DMS153 (cell line): Measurements from ENCODE around the gene AMPD3.

Source experiments
- DNase-seq: peaks from one replicate; lab custom pipeline; 2025; lab: John Stamatoyannopoulos, UW

AMPD3 gene

DNA sequence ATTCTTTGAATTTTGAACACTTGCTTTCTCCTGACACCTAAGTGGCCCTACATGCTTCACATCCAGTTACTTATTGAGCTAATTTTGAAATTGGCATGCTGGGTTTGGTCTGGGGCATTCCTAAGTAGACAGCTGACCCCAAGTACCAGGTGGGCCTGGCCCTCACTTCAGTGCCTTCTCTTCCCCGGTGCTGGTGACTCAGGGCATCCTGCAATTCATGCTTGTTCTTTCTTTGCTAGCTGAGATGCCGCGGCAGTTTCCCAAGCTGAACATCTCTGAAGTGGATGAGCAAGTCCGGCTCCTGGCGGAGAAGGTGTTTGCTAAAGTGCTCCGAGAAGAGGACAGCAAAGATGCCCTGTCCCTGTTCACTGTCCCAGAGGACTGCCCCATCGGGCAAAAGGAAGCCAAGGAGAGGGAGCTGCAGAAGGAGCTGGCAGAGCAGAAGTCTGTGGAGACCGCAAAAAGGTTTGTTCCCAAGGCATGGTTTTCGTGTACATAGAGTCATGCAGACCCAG lies 6.3 kb downstream of the AMPD3 start:
- no peak for DNase-seq

DNA sequence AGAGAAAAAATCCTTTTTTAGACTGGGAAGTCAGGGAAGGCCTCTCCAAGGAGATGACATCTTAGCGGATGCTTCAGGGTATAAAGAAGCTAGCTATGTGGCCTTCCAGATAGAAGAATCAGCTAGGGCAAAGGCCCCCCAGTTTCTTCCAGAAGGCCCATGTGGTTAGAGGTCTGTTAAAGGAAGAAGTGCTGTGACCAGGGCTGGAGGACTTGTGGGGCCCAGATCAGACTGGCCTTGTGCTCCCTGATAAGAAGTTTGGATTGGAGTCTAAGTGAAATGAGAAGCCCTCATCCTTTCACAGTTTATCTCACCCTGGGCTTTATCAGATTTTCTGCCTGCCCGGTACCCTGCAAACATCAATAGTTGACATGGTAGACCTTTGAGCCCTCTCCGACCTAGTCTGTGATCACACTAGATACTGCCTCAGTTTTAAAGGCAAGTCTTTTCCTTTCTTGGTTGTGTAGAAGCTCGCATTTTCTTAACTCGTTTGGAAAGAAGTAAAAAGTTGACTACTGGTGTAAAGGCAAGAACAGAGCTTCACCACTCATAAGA lies 7.8 kb downstream of the AMPD3 start:
- DNase-seq = no peak

DNA sequence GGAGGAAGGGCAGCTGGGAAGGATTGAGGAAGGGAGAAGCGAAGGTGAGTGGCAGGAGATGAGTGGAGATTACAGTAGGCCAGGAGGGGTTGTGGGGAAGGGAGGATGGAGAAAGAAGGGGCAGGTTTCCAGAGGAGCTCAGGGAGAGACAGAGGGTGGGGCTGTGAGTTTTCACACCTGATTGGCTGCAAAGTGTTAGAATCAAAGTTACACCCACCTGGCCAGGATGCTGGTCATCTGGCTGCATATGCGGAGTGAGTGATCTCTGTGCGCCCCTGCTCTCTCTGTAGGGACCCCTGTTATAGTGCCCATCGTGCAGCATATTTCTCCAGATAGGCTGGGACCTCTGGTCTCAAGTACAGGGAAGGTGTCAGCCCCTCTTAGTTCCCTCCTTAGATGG lies 18.3 kb downstream of the AMPD3 start:
- no peak for DNase-seq

DNA sequence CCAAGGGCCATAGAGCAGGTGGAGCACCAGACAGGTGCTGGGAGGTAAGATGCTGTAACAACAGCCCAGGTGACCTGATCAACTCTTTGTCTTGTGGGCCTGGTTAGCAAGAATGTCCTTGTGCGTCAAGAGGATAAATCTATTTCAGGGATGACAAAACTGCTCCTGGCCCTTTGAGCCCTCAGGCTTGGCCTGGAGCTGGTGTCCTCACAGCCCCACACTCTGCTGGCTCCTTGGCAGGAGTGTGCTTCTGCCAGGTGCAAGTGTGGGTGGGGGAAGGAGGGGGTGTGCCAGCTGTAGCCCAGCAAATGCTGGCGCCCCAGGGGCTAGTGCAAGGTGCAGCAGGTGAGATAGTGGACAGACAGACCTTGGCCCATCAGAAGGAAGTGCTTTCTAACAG lies 19.5 kb downstream of the AMPD3 start:
- no peak for DNase-seq

DNA sequence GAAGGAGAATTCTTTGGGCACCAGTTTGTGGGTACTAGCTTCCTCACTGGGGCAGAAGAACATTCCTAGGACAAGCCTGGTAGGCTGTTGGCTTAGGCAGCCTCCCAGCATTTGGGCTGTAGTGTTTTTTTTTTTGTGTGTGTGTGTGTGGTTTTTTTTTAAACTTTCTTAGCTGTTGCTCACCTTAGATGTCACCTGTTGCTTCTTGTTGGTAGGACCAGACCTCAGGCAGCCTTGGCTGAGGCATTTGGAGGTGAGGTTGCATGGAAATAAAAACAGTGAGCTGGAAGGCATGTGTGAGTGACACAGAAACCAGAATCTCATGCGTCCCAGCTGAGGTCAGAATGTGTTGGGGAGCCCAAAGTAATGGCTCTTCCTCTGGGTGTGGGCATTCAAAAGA lies 21.3 kb downstream of the AMPD3 start:
- DNase-seq = no peak

DNA sequence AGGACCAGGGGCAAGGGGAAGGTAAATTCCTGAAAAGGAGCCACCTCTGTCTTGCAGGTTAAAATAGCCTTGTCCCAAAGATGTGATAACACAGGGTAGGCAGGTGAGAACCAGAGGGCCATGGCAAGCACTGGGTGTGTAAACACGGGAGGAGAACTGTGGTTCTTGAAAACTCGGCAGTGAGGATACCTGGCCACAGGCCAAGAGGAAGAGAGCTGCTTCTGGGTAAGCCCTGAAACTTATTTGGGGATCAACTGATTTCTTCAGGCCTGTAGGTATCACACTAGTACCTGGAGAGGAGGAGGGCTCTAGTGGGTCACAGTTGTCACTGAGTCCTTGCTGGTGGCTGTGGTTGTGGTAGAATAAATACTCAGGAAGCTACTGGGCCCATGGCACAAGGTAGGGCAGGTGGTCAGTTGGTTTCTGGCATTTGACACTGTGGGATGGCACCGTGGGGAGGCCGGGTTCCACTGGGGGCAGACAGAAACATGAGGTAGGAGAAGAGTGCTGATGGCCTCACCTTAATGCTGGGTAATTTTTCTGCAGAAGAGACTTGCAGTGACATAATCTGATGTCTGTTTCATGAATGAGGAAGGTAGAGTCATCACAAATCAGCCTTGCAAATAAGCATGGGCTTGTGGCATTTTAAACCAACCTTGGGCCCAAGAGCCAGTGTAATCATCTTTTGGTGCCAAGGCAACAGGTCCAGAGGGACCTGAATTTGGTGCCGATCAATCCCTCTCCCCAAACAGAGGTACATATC lies 22.0 kb downstream of the AMPD3 start:
- no peak for DNase-seq

DNA sequence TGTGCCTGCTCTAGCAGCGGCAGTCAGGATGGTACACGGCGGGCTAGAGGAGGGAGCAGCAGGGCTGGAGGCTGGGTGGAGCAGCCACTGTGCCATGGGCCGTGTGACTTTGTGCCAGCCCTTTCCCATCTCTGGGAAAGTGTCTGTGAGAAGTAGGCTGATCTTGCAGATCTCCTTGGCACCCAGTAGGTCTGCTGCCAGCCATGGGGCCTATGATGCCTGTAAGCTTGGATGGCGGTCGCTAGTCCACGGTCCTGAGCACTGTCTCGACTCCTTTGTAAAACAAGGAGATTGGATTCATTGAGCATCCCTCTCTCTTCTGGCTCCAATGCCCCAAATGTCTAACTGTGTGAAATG lies 22.6 kb downstream of the AMPD3 start:
- DNase-seq = no peak

DNA sequence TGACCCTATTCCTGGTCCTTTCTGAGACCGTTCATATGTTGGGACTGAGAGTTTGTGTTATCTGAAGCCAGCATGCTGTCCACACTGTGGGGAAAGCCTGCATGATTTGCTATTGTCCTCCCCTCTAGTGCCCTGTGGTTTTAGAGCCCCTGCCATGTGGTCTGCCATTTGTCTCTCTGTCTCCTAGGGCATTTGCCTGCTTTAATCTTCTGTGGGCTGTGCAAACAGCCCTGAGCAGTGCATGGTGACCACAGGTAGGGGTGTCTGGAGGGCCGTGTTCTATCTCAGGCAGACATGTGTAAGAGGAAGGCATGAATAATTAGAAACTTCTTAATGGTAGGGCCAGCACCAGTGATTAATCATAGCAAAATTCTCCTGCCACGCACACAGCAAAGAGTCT lies 23.0 kb downstream of the AMPD3 start:
- no peak for DNase-seq

DNA sequence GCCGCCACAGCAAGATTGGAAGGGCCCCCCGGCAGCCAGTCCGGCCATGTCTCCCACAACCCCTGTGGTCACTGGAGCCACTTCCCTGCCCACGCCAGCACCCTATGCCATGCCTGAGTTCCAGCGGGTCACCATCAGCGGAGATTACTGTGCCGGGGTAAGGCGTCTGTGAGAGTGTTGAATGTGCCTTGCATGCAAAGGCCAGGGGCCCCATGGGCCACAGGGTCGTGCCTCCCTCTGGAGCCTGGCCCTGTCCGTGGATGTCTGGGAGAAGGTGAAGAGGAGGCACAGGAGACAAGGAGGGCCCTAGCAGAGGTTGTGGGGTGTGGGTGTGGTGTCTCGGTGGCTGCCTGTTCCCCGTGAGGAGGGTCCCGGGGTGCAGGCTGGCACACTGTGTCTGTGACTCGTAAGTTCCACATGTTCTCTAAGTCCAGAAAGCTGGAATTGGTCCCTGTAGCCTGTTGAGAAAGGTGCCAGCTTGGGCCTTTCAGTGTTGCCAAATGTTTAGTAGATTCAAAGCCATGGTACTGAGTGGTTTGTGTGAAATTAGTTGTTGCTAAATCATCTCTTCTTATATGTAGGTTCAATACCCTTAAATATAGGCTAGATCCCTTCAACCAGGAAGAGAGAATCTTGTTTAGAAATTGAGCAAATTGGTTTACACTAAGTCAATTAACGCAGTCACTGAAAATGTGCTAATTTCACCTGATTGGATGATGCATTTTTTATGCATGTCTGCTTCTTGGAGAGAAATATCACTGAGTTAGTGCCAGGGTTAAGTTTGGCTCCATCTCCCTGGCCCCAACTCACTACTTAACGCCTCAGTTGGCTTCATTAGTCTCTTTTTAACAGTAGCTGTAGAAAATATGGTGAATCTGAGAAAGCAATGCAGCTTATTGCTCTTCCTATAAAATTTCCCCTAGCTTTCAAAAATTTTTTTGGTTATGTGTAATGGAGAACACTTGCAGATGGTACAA lies 23.8 kb downstream of the AMPD3 start:
- no peak for DNase-seq

DNA sequence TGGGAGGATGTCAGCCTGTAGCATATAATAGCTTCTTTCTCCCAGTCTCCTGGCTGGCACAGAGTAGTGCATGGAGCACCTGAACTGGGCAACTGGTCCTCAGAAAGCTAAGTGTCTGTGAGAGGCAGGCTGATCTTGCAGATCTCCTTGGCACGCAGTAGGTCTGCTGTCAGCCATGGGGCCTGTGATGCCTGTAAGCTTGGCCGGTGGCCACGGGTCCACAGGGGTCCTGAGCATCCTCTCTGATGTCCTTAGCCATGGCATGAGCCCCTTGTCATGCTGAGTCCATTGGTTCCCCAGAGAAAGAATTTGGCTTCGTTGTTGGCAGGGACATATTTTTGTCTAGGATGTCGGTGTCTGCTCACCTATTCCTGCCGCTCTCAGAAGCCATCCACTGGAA lies 25.0 kb downstream of the AMPD3 start:
- no peak for DNase-seq

DNA sequence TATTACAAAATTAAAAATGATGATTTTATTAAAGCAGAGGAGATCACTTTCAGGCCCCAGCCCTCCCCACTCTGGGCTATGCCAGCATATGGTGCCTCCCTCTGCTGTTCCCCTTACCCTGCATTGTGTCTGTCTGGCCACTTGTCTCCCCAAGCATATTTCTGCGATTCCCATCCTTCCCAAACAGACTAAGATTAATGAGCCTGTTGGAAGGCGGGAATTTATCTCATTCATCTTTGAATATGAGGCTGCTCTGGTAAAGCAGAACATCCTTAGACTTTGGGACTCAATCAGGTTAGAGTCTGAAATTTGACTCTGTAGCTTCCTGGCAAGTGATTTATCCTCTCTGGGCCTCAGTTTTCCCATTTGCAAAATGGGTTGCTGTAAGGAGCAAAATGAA lies 25.7 kb downstream of the AMPD3 start:
- no peak for DNase-seq

DNA sequence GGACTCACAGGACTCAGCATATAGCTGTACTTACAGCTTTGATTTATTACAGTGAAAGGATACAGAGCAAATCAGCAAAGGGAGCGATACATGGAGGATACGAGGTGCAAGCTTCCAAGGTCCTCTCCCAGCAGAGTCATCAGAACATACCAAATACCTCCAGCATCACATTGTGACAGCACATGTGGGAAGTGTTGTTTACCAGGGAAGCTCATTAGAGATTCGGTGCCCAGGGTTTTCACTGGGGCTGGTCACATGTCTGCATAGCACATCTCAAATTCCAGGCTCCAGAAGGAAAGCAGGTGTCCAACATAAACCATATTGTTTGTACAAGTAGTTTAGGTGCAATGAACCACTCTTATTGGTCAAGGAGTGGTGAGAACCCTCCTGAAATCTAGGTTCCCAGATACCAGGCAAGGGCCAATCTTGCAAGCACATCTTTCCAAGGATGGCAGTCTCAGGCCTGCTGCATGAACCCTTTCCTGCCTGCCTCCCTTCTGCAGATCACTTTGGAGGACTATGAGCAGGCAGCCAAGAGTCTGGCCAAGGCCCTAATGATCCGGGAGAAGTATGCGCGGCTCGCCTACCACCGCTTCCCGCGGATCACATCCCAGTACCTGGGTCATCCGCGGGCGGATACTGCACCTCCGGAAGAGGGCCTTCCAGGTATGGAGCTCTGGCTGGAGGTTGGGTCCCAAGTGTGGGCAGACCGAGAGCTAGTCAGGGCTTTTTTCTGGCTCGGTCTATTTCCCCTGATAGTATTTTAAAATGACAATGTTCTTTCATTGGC lies 26.7 kb downstream of the AMPD3 start:
- DNase-seq = no peak

DNA sequence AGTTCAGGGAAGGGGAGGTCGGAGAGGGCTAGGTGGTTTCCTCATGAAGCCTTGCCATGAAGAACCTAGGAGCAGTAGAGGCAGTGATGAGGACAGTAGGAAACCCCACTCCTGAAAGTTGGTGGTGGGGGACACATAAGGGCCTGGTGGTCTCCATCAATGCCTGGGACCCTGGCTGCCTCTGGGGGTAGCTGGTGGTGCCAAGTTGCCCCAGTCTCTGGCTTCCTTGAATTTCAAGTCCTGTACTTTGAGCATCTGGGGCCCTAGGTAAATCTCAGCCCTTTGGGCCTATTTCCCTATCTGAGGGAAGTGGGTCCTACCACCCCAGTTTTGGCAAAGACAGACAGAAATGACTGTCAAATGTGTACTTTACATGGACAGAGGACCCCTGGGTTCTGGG lies 28.1 kb downstream of the AMPD3 start:
- DNase-seq = no peak

DNA sequence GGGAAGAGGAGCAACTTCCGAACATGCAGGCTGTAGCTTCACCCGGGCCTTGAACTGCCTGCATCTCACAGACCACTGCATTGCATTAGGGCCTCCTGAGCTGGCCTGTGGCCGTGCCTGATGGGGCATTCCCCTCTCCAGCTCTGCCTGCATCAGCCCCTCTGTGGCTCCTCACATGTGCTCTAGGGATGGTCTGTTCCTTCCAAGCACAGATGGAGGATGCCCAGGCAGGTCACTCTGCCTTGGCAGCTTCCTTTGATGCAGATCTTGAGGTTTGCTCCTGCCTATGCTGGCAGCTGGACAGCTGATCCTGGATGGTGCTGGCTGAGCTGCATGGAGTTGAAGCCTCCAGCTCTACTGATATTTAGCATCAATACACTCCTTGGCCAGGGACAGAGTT lies 28.5 kb downstream of the AMPD3 start:
- no peak for DNase-seq

DNA sequence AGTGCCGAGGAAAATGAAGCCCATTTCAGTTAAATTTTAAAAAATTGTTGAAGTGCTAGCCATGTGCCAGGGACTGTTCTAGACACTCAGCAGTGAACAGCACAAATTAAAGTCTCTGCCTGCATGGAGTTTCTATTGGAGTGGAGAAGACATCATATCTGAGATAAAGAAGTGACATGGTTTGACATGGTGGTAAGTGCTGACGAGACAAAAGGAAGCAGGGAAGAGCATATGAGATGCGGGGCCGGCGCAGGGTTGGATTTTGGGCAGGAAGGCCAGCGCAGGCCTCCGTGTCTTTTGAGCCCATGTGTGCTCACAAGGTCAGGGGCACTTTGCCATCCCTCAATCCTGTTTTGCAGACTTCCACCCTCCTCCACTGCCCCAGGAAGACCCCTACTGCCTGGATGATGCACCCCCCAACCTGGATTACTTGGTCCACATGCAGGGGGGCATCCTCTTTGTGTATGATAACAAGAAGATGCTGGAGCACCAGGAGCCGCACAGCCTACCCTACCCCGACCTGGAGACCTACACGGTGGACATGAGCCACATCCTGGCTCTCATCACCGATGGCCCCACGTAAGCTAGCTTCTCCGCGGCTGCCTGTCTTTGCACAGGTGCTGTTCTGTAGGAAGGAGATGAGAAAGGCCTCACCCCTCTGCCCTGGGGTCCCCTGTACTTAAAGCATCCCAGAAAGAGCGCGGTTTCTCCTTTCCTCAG lies 29.6 kb downstream of the AMPD3 start:
- DNase-seq = no peak

DNA sequence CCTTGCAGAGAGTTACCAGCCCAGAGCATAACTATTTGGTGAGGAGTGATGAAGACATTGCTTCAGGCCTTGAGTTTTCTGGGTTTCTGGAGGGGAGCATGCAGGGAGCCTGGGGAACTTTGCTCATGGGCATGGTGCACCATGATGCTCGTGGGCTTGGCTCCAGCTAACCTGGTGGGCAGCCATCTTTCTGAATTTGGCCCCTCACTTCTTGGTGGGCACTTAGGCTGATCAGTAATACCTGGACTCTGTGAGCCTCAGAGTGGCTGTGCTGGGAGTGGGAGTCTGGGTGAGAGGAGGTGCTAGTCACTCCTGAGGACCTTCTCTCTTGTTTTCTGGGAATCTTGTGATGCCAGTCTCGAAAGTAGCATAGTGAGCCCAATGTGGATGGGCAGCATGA lies 30.6 kb downstream of the AMPD3 start:
- no peak for DNase-seq

DNA sequence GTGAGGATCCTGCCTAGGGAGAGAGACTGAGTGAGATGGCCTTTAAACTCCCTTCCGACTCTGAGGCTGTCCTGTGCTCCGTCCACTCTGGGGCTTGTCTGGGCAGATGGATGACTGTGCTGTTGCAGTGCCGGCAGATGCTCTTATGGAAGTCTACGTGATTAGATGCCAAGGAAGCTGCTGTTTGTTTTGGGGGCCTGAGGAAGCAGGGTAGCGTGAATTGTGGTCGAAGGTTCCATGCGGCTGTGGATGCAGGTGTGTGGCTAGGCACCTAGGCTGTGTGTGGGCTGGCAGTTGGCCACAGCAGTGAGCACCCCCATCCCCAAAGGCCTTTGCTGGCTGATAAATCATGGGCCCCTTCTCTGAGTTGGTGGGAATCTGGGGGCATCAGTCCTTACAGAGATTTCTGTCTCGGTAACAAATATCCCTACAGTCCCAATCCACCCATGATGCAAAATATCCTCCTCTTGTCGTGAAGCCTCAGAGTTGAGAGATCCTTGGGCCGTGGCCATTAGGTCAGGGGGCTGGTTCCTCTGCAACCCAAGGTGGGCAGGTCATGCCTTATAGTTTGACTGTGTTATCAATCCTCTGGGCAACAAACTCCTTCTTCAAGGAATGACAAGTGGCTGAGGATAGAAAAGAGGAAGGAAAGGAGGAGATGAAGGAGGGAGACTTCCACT lies 31.2 kb downstream of the AMPD3 start:
- no peak for DNase-seq

DNA sequence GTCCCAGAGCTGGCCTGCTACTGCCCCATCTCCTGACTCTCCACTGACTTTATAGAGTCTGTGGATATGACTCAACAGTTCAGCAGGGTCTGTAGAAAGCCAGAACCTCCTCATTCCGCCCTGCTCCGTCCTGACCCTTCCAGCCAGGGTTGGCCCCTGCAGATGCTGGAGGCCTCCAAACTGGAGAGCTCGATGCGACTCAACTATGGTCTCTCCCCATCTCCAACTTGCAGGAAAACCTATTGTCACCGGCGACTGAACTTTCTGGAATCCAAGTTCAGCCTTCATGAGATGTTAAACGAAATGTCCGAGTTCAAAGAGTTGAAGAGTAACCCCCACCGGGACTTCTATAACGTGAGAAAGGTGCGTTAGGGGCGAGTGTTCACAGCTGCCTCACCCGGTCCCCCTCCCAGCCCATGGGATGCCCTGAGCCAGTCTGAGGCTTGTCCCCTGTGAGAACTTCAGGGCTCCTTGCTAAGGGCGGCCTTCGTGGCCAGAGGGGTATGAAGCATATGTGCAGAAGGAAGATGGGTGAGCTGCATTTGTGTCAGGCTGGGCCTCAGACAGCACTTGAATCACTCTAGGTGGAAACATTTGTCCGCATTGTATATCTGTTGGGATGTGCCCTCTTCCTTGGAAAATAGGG lies 32.1 kb downstream of the AMPD3 start:
- no peak for DNase-seq

DNA sequence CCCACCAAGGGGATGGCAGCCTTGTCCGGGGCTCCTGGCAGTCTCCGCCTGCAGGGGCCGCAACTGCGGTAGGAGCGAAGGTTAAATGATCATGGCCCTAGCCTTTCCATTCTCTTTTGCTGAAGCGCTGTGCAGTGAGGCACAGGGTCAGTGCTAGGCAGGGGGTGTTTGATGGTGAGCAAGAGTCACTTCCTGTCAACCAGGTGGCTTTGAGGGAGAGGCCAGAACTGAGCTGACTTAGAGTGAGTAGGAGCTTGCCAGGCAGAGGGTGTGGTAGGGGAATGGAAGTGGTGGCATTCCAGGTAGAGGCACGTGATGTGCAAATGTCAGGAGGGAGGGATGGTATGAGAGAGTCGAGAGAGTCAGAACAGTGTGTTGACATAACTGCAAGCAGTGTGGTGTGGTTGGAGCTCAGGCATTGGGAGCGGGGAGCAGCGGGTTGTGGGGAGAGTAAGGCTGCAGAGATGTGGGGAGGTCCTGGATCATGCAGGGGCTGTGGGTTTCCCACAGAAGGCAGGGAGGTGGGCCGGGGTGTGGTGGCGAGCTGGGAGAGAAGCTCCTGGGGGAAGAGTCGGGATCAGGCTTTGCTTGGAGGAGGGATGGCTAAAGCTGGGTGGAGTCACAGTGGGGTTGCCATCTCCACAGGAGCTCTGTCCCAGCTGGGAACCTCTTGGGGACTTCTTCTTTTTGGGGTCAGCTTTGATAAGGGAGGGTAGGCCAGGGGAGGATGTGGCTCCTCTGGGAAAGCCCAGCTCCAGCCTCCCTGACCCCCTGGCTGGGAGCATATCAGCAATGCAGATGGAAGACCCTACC lies 33.3 kb downstream of the AMPD3 start:
- no peak for DNase-seq
